ENCODE results near the gene HOTAIR.
A peak's percentile ranks its signal among the peaks of the same experiment; 100 is the strongest.

HOTAIR gene

GRCh38 chr12:53974084-53975063, at the start of gene HOTAIR:
TSS of gene HOTAIR (minus strand) at chr12:53974954.
- DNase-seq, result peak; percentile 19

- DNase-seq, result no peak
Measured at GRCh38 chr12:54024127-54024526, 49.4 kb upstream of the HOTAIR start.

GRCh38 chr12:54022960-54023884, 48.5 kb upstream of the HOTAIR start:
- no peak for DNase-seq

GRCh38 chr12:54021432-54022013, 46.8 kb upstream of the HOTAIR start:
- no peak for DNase-seq

- DNase-seq, result no peak
Measured at GRCh38 chr12:54020591-54021405, 46.0 kb upstream of the HOTAIR start.

GRCh38 chr12:54019924-54020590, 45.3 kb upstream of the HOTAIR start:
- no peak for DNase-seq

- no peak for DNase-seq
Measured at GRCh38 chr12:54019091-54019811, 44.5 kb upstream of the HOTAIR start.

- DNase-seq, result no peak
Measured at GRCh38 chr12:54018468-54018984, 43.8 kb upstream of the HOTAIR start.

- DNase-seq, result peak; percentile 35
Measured at GRCh38 chr12:54017878-54018467, 43.2 kb upstream of the HOTAIR start.

- no peak for DNase-seq
Measured at GRCh38 chr12:54017027-54017788, 42.5 kb upstream of the HOTAIR start.

- DNase-seq, result no peak
Measured at GRCh38 chr12:54016478-54016964, 41.8 kb upstream of the HOTAIR start.

GRCh38 chr12:54016051-54016450, 41.3 kb upstream of the HOTAIR start:
- no peak for DNase-seq

GRCh38 chr12:54015018-54015931, 40.5 kb upstream of the HOTAIR start:
- DNase-seq, result no peak

GRCh38 chr12:54014377-54015017, 39.7 kb upstream of the HOTAIR start:
- no peak for DNase-seq

- no peak for DNase-seq
Measured at GRCh38 chr12:54012631-54013409, 38.1 kb upstream of the HOTAIR start.

- DNase-seq, result no peak
Measured at GRCh38 chr12:54011665-54012532, 37.1 kb upstream of the HOTAIR start.

Data from suppressor macrophage treated with lipopolysaccharide for 4 hours (primary cell).